Duodenal mucosa (tissue), 2 donors: Measurements from ENCODE around the gene LRMDA.

Experiments used
- H3K27ac ChIP-seq: one replicate; pipeline ENCODE4 v1.7.0; 2013; ENCODE audit warnings: low read depth, low read length
- H3K27me3 ChIP-seq, 2 donors: one replicate each; pipeline ENCODE4 v1.7.0; 2013; ENCODE audit warnings: low read length in 2 of 2, control low read depth in 1 of 2; ENCODE audit not compliant: insufficient read depth in 2 of 2, control insufficient read depth in 1 of 2
- H3K36me3 ChIP-seq, 2 donors: one replicate each; pipeline ENCODE4 v1.7.0; 2013; ENCODE audit warnings: low read length in 2 of 2, control low read depth in 1 of 2; ENCODE audit not compliant: insufficient read depth in 2 of 2, control insufficient read depth in 1 of 2
- H3K4me1 ChIP-seq, 2 donors: one replicate each; pipeline ENCODE4 v1.7.0; 2013; ENCODE audit warnings: low read length in 2 of 2, control low read depth in 1 of 2; ENCODE audit not compliant: insufficient read depth in 2 of 2, control insufficient read depth in 1 of 2
- H3K4me3 ChIP-seq, 2 donors: one replicate each; pipeline ENCODE4 v1.7.0; 2013; ENCODE audit warnings: low read length in 2 of 2, low read depth in 1 of 2
- H3K9ac ChIP-seq, 2 donors: one replicate each; pipeline ENCODE4 v1.7.0; 2013; ENCODE audit warnings: low read length in 2 of 2, low read depth in 1 of 2
- H3K9me3 ChIP-seq, 2 donors: one replicate each; pipeline ENCODE4 v1.7.0; 2013; ENCODE audit warnings: low read length in 2 of 2, control low read depth in 1 of 2; ENCODE audit not compliant: control insufficient read depth in 1 of 2

The LRMDA gene

GRCh38 chr10:76316234-76316633 is 884.8 kb downstream of the LRMDA start:
- Histone ChIP-seq H3K9ac (no peak overlapping the region), H3K9me3 (peaks cover 0 to 5% of the 10 kb centered on the region in 2 donors), H3K4me3 (no peak overlapping the region)

DNA sequence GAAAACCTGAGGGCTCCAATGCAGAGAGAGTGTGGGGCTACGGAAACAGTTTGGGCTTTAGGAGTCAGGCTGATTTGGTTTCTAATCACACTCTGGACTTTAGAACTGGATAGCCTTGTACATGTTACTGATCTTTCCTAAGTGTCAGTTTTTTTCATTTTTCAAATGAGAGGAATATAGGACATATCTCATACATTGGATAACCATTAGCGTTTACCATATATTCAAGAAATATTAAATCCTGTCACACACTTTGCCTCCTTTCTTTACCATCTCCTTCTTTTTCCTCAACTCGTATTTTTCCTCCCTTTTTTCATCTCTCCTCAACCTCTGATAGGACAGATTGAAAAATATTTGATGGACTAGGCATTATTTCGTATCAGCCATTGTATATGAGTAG is 885.7 kb downstream of the LRMDA start:
- H3K4me1 ChIP-seq, result no peaks in the 10 kb centered on the region
- H3K27ac ChIP-seq, result no peak overlapping the region
- H3K9ac ChIP-seq, result no peak overlapping the region
- no peaks in the 10 kb centered on the region for H3K27me3 ChIP-seq
- no peak overlapping the region for H3K4me3 ChIP-seq
- no peaks in the 10 kb centered on the region for H3K36me3 ChIP-seq
- peaks cover 0 to 5% of the 10 kb centered on the region in 2 donors for H3K9me3 ChIP-seq

More at GRCh38 chr10:76316234-76316633, 884.8 kb downstream of the LRMDA start:
- Histone ChIP-seq H3K27me3 (no peaks in the 10 kb centered on the region), H3K27ac (no peak overlapping the region), H3K4me1 (no peaks in the 10 kb centered on the region), H3K36me3 (no peaks in the 10 kb centered on the region)

GRCh38 chr10:76318211-76318610 is 886.8 kb downstream of the LRMDA start:
- no peaks in the 10 kb centered on the region for H3K36me3 ChIP-seq

DNA sequence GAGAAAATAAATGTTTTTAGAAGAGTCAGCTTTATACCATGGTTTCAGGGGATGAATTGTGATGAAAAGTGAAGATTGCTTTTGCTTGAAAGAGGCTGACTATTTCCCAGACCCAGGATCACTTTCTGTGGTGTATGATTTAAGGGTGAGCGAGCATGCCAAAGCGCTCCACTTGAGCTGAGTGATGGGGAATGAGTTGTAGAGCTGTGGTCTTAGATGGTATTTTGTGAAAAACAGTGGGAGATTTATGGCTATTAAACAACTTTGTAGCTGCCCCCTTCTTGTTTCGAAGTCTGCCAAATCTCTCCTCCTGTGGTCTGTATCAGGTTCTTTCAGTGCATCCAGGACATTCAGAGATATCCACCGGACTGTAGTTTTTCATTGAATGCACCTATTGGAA is 888.2 kb downstream of the LRMDA start:
- Histone ChIP-seq H3K9me3 (peaks cover 0 to 5% of the 10 kb centered on the region in 2 donors), H3K4me3 (no peak overlapping the region), H3K4me1 (no peaks in the 10 kb centered on the region), H3K9ac (no peak overlapping the region), H3K27me3 (no peaks in the 10 kb centered on the region), H3K36me3 (no peaks in the 10 kb centered on the region), H3K27ac (no peak overlapping the region)

More at GRCh38 chr10:76318211-76318610, 886.8 kb downstream of the LRMDA start:
- peaks cover 0 to 5% of the 10 kb centered on the region in 2 donors for H3K9me3 ChIP-seq
- H3K4me1 ChIP-seq, result no peaks in the 10 kb centered on the region
- H3K4me3 ChIP-seq, result no peak overlapping the region
- H3K27ac ChIP-seq, result no peak overlapping the region
- no peaks in the 10 kb centered on the region for H3K27me3 ChIP-seq
- H3K9ac ChIP-seq, result no peak overlapping the region

DNA sequence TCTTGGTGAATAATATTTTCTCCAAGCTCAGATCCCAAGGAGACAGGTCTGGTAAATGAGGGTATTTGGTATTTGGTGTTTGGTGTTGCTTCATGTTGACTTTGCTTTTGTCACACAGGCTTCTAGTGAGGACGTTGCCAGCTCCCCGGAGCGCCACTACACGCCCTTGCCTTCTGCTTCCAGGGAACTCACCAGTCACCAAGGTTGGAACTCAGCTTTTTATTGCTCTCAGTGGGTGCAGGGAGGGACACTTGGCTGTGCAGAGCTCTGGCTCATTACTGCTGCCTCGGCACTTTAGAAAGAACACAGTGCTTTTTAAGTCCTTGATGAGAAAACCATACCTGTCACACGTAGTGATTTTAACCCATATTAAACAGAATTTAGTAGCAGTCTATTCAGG is 892.9 kb downstream of the LRMDA start:
- no peaks in the 10 kb centered on the region for H3K36me3 ChIP-seq
- no peak overlapping the region for H3K9ac ChIP-seq
- no peak overlapping the region for H3K4me3 ChIP-seq
- H3K27me3 ChIP-seq, result no peaks in the 10 kb centered on the region
- H3K27ac ChIP-seq, result no peak overlapping the region
- no peaks in the 10 kb centered on the region for H3K4me1 ChIP-seq
- H3K9me3 ChIP-seq, result no peaks in the 10 kb centered on the region

- Histone ChIP-seq H3K4me1 (no peaks in the 10 kb centered on the region), H3K36me3 (no peaks in the 10 kb centered on the region), H3K27me3 (no peaks in the 10 kb centered on the region), H3K4me3 (no peak overlapping the region), H3K27ac (no peak overlapping the region), H3K9me3 (no peaks in the 10 kb centered on the region), H3K9ac (no peak overlapping the region)
Observed at GRCh38 chr10:76327441-76327840, 896.0 kb downstream of the LRMDA start.

DNA sequence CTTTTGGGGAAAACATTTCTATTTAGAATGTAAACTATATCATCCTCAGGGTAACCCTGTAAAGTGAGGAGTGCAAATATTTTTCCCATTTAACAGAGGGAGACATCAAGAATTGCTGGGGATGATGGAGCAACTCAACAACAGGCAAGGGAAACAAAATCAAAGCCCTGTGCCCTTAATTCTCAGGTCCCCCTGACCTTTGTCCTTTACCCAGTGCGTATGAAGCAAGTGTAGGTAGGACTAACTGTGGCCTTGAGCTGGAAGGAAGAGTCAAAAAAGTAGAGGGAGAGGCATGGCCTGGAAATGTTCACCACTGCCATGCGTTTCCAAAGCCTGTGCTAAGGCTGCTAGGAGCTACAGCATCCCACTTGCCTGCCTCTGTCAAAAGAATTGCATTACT is 896.9 kb downstream of the LRMDA start:
- Histone ChIP-seq H3K9me3 (no peaks in the 10 kb centered on the region), H3K9ac (no peak overlapping the region), H3K4me3 (no peak overlapping the region), H3K36me3 (no peaks in the 10 kb centered on the region), H3K27me3 (no peaks in the 10 kb centered on the region), H3K4me1 (no peaks in the 10 kb centered on the region), H3K27ac (no peak overlapping the region)

- H3K9me3 ChIP-seq, result no peaks in the 10 kb centered on the region
- H3K9ac ChIP-seq, result no peak overlapping the region
- H3K4me3 ChIP-seq, result no peak overlapping the region
- H3K4me1 ChIP-seq, result no peaks in the 10 kb centered on the region
- H3K27me3 ChIP-seq, result no peaks in the 10 kb centered on the region
- no peak overlapping the region for H3K27ac ChIP-seq
- H3K36me3 ChIP-seq, result no peaks in the 10 kb centered on the region
Observed at GRCh38 chr10:76329891-76330575, 898.6 kb downstream of the LRMDA start.

DNA sequence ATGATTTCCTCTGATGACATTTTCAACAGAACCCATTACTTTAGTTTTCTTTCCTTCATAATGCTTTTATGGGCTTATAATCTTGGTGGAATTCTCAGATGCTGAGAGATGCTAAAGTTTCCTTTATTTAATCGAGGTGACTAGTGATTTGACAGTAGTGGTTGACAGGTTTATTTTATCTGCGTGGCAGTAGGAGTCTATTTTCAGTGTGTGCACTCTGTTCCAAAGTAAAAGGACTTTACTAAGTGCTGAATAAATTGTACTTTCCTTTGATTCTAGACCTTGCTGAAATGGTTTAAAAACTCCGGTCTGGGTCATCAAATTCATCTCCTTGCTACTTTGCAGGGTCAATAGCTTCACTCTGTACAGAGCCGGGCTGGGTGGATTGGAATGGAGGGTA is 900.3 kb downstream of the LRMDA start:
- no peak overlapping the region for H3K9ac ChIP-seq
- H3K27me3 ChIP-seq, result no peaks in the 10 kb centered on the region
- H3K27ac ChIP-seq, result no peak overlapping the region
- no peaks in the 10 kb centered on the region for H3K9me3 ChIP-seq
- peaks cover 0 to 9% of the 10 kb centered on the region in 2 donors for H3K4me1 ChIP-seq
- no peak overlapping the region for H3K4me3 ChIP-seq
- H3K36me3 ChIP-seq, result no peaks in the 10 kb centered on the region

DNA sequence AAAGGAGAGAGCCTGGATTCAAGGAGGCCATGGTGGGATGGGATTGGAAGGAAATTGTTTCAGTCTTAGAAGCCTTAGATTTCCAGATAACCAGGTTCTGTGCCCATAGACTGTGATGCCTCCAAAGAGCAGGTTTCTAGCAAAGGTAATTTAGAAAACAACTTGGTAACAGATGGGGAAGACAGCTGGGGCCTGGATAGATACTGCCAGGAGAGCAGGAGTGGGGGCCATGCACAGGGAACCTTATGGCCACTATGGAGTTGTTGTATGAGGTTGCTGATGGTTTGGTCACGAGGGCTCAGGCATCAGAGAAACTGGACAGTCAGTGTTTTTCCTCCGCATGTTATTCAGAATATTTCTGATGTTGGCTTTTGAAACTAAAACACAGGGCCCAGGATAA is 901.9 kb downstream of the LRMDA start:
- H3K4me1 ChIP-seq, result peaks cover 0 to 10% of the 10 kb centered on the region in 2 donors
- H3K27ac ChIP-seq, result no peak overlapping the region
- no peaks in the 10 kb centered on the region for H3K36me3 ChIP-seq
- no peak overlapping the region for H3K9ac ChIP-seq
- no peak overlapping the region for H3K4me3 ChIP-seq
- no peaks in the 10 kb centered on the region for H3K27me3 ChIP-seq
- no peaks in the 10 kb centered on the region for H3K9me3 ChIP-seq
